K562 (cell line): ENCODE measurements around the gene MOCOS. TPM values are rescaled to one million over a fixed set of nuclear protein-coding genes. Genes with fewer than 3 reads are reported as not detected.

Source experiments
- ATAC-seq: fragments of 200-7000 bp; cut with Tn5 transposase; 3 replicates; pipeline ENCODE4 v1.9.1; 2020; ENCODE audit warnings: moderate library complexity
- BruUV-seq: library from RNA; stranded (reverse); fragments of 400-500 nt; replicated peaks from 2 replicates; lab custom pipeline; 2021; lab: Mats Ljungman, UMichigan
- CTCF ChIA-PET: fragments of 300-600 bp; formaldehyde crosslinking; extraction: SDS; loops from one replicate; lab custom pipeline; 2021; ENCODE audit warnings: low intra/inter-chr PET ratio; lab: Yijun Ruan, JAX
- POLR2A ChIA-PET: fragments of 300-600, 350-650 bp; sonication (Branson Sonifier 250); formaldehyde crosslinking; extraction: SDS; loops from one replicate; lab custom pipeline; 2021; ENCODE audit warnings: antibody characterized with exemption, inconsistent platforms; lab: Yijun Ruan, JAX
- DNase-seq, 4 experiments: peaks; one replicate each; pipeline versions ENCODE4 v3.0.0 to v3.0.0-alpha.2; 2011 to 2018; ENCODE audit warnings: low spot score in 3 of 4, mixed read lengths in 3 of 4; ENCODE audit errors: extremely low read depth in 1 of 4
- FAIRE-seq: peaks from 2 replicates; lab custom pipeline; 2011; peaks lifted over from hg19 to GRCh38; lab: Jason Lieb, UNC
- H2AFZ ChIP-seq: 2 replicates; pipeline ENCODE4 v1.6.0; 2011; ENCODE audit warnings: low read depth, low read length, control low read depth, inconsistent platforms
- H3K27ac ChIP-seq: fragments of 200-600 bp; 3 replicates; pipeline ENCODE4 v1.8.0; 2011; ENCODE audit warnings: low read depth, mild to moderate bottlenecking, control low read depth, inconsistent platforms, low read length, moderate library complexity, mixed read lengths; ENCODE audit errors: extremely low read depth
- H3K27me3 ChIP-seq, 2 experiments: fragments of 300-600 bp in 1 of 2; 2 replicates in 1 of 2; 3 replicates in 1 of 2; pipeline versions ENCODE4 v1.6.0 to v1.8.0; 2011; ENCODE audit warnings: inconsistent platforms in 2 of 2, low read length in 2 of 2, mild to moderate bottlenecking in 1 of 2, mixed read lengths in 1 of 2, moderate library complexity in 1 of 2; ENCODE audit not compliant: control insufficient read depth in 2 of 2, insufficient read depth in 2 of 2
- H3K36me3 ChIP-seq: fragments of 300-600 bp; 3 replicates; pipeline ENCODE4 v1.8.0; 2011; ENCODE audit warnings: mild to moderate bottlenecking, low read length, inconsistent platforms; ENCODE audit not compliant: control insufficient read depth, insufficient read depth
- H3K4me1 ChIP-seq, 2 experiments: fragments of 200-600 bp in 1 of 2; replicated peaks in 1 of 2; 2 replicates in 1 of 2; 3 replicates in 1 of 2; pipeline versions ENCODE4 v1.5.1 to v1.8.0; 2011; ENCODE audit warnings: inconsistent platforms in 2 of 2, low read length in 2 of 2, mild to moderate bottlenecking in 1 of 2, mixed read lengths in 1 of 2, moderate library complexity in 1 of 2; ENCODE audit not compliant: control insufficient read depth in 2 of 2, insufficient read depth in 2 of 2
- H3K4me2 ChIP-seq: 2 replicates; pipeline ENCODE4 v1.6.1; 2011; ENCODE audit warnings: low read length, control low read depth, inconsistent platforms, mixed read lengths; ENCODE audit not compliant: insufficient read depth
- H3K4me3 ChIP-seq: fragments of 200-600 bp; sonication (generic), shearing (Covaris generic); 2 replicates; pipeline ENCODE4 v1.5.1; 2016; ENCODE audit warnings: control low read depth, inconsistent platforms
- H3K79me2 ChIP-seq: fragments of 200-600 bp; 3 replicates; pipeline ENCODE4 v1.8.0; 2011; ENCODE audit warnings: low read length, inconsistent platforms; ENCODE audit not compliant: control insufficient read depth, insufficient read depth
- H3K9ac ChIP-seq, 2 experiments: 2 replicates each; pipeline versions ENCODE4 v1.6.0 to v1.6.1; 2011; ENCODE audit warnings: low read depth in 2 of 2, low read length in 2 of 2, control low read depth in 1 of 2, inconsistent platforms in 1 of 2, mild to moderate bottlenecking in 1 of 2, mixed read lengths in 1 of 2; ENCODE audit not compliant: insufficient read depth in 1 of 2
- H3K9me1 ChIP-seq: one replicate; pipeline ENCODE4 v1.6.0; 2011; ENCODE audit warnings: inconsistent platforms, mild to moderate bottlenecking, low read length, moderate library complexity; ENCODE audit not compliant: control insufficient read depth, insufficient read depth
- H3K9me3 ChIP-seq: replicated peaks from 2 replicates; pipeline ENCODE4 v1.5.1; 2011; ENCODE audit warnings: low read depth, low read length, inconsistent platforms; ENCODE audit not compliant: control insufficient read depth, insufficient read depth
- H4K20me1 ChIP-seq: replicated peaks from 2 replicates; pipeline ENCODE4 v1.6.1; 2011; ENCODE audit warnings: low read length, inconsistent platforms, mixed read lengths; ENCODE audit not compliant: control insufficient read depth, insufficient read depth
- CREM ChIP-seq: IDR thresholded peaks from 2 replicates; pipeline ENCODE4 v1.6.1; 2014; ENCODE audit warnings: antibody characterized with exemption, low read depth
- CTCFL ChIP-seq: IDR thresholded peaks from 2 replicates; pipeline ENCODE4 v1.6.1; 2011; ENCODE audit warnings: borderline replicate concordance, low read depth, mild to moderate bottlenecking, moderate library complexity, low read length; ENCODE audit not compliant: insufficient read depth, poor library complexity, severe bottlenecking
- ILK ChIP-seq: fragments of 450-650 bp; IDR thresholded peaks from 2 replicates; pipeline ENCODE4 v1.6.1; 2016; ENCODE audit warnings: missing genetic modification characterization, low read depth, mild to moderate bottlenecking, missing compliant biosample characterization, moderate library complexity, borderline replicate concordance
- LEF1 ChIP-seq: fragments of 450-650 bp; IDR thresholded peaks from 2 replicates; pipeline ENCODE4 v1.6.1; 2016; ENCODE audit warnings: mild to moderate bottlenecking
- MTA1 ChIP-seq: fragments of 450-650 bp; IDR thresholded peaks from 2 replicates; pipeline ENCODE4 v1.6.1; 2017; ENCODE audit warnings: borderline replicate concordance
- MTA2 ChIP-seq: fragments of 450-650 bp; IDR thresholded peaks from 2 replicates; pipeline ENCODE4 v1.6.1; 2016; ENCODE audit warnings: low read depth
- NR2C1 ChIP-seq, 2 experiments: fragments of 450-650 bp; IDR thresholded peaks; 2 replicates each; pipeline ENCODE4 v1.6.1; 2017; ENCODE audit warnings: mild to moderate bottlenecking in 2 of 2, antibody characterized with exemption in 1 of 2, inconsistent platforms in 1 of 2, missing compliant biosample characterization in 1 of 2, missing genetic modification characterization in 1 of 2
- RBM17 ChIP-seq: fragments of 200-400 bp; formaldehyde crosslinking; IDR thresholded peaks from 2 replicates; pipeline ENCODE4 v1.6.1; 2017; ENCODE audit warnings: low read depth, mild to moderate bottlenecking, low read length, borderline replicate concordance
- SMARCB1 ChIP-seq: IDR thresholded peaks from 2 replicates; pipeline ENCODE4 v1.6.1; 2011; ENCODE audit warnings: improper control_type of control experiment, low read depth; ENCODE audit not compliant: insufficient read length
- STAT5B ChIP-seq: fragments of 250-450 bp; sonication (Bioruptor Pico); IDR thresholded peaks from 2 replicates; pipeline ENCODE4 v1.8.0; 2021; ENCODE audit warnings: mild to moderate bottlenecking, inconsistent platforms
- ZNF143 ChIP-seq: sonication (generic); formaldehyde crosslinking; IDR thresholded peaks from 2 replicates; pipeline ENCODE4 v1.9.0; 2022; ENCODE audit warnings: mild to moderate bottlenecking, missing genetic modification reagents
- ZNF780A ChIP-seq: fragments of 250-450 bp; sonication (Bioruptor Pico); IDR thresholded peaks from 2 replicates; pipeline ENCODE4 v1.5.0; 2021; ENCODE audit warnings: mild to moderate bottlenecking
- WGBS: fragments of 100-300 bp; shearing (Covaris generic); methylation state at CpG from one replicate; pipeline ENCODE4 v1.1.6; 2016; ENCODE audit warnings: low coverage, mixed read lengths; ENCODE audit not compliant: insufficient coverage; ENCODE audit errors: missing lambda C conversion rate; 5-methylcytosine and 5-hydroxymethylcytosine counted together
- in situ Hi-C: fragments of 300-500 bp; cut with MboI; formaldehyde crosslinking; loops from 4 replicates; pipeline ENCODE4 v1.15.0; 2018; ENCODE audit warnings: inconsistent platforms, mixed read lengths
- intact Hi-C: fragments of 100-400 bp; cut with micrococcal nuclease; formaldehyde crosslinking; loops from 2 replicates; pipeline ENCODE4 v1.14.2; 2022
- polyA plus RNA-seq, 8 experiments: library from polyadenylated mRNA; depleted of rRNA in 4 of 8; stranded (reverse) in 5 of 8; unstranded in 3 of 8; fragments of >200 nt; fragmentation: Nextera tagmentation in 2 of 8; fragmentation: Illumina TruSeq in 1 of 8; extraction: Ambion mirVana in 2 of 8; extraction: Trizol in 1 of 8; gene quantifications; 2 replicates each; pipeline versions ENCODE4 v1.2.1 to v1.2.3, GENCODE V29; 2011 to 2014; ENCODE audit warnings: inconsistent platforms in 1 of 8, missing spikeins in 1 of 8
- total RNA-seq, 7 experiments: library from RNA; depleted of rRNA in 6 of 7; stranded (reverse); fragments of >200 nt in 6 of 7; fragmentation: Illumina TruSeq in 2 of 7; extraction: Trizol in 2 of 7; gene quantifications; 2 replicates each; pipeline versions ENCODE4 v1.2.1 to v1.2.3, GENCODE V29; 2011 to 2021; ENCODE audit warnings: low replicate concordance in 1 of 7
- TF ChIP-seq, protein P1 (sequence below): fragments of 250-450 bp; sonication (Bioruptor Pico); IDR thresholded peaks from 2 replicates; pipeline ENCODE4 v1.8.0; 2021; ENCODE audit warnings: mild to moderate bottlenecking, moderate library complexity

Gene MOCOS
- total and polyA plus RNA-seq, 9 of the 15 experiments (the other 6 are each of a cell fraction or from before 2014, with no cell fraction given): 4.5 to 12.4 (median 9.1) TPM

DNA sequence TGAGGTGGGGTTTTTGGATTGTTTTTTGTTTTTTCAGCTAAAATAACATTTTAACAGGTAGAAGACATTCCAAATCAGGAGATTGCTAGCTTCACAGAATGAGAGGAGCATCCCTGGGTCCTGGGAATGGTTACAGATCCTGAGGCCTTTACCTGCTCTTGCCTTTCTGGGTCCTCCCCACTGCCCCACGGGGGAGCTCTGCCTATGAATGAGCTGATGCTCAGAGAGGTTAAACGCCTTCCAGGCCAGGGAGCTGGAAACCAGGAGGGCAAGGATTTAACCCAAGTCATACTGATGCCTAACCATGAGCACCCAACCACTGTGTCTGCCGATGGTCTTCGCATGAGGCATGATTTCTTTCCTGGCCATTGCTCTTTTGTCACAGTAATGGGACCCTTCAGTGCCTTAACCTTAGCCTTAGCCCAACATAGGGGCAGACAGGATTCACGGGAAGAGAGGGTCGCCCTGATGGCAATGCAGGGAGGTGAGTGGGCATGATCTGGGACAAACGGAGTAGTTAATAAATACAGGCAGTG, 16.1 kb downstream of the MOCOS start:
- ChIA-PET CTCF (no interaction called here), POLR2A (interaction anchor here (0.6 to 1.2 kb wide), 2 partner anchors 9 to 212 kb away, joined by 3 to 5 read pairs; no protein-coding TSS in a partner anchor)
- H3K4me2 ChIP-seq: no peak overlapping the region
- peaks cover 13% of the 10 kb centered on the region for H3K36me3 ChIP-seq
- no peak overlapping the region for H3K4me3 ChIP-seq
- peaks cover 8% of the 10 kb centered on the region; the same call in 1 of the 2 replicates for H4K20me1 ChIP-seq
- FAIRE-seq (no peak), DNase-seq (no peak), ATAC-seq (no peak)
- BruUV-seq: no TSS peak
- no peaks in the 10 kb centered on the region for H3K9me3 ChIP-seq
- no peak overlapping the region for H3K9ac ChIP-seq
- H2AFZ ChIP-seq: no peak overlapping the region
- peaks cover 15 to 17% of the 10 kb centered on the region in 2 experiments; a peak in 4 of 5 replicates for H3K4me1 ChIP-seq
- H3K27me3 ChIP-seq: no peaks in the 10 kb centered on the region
- 57% methylated on average over 7 of the region's 7 CpGs for WGBS
- peaks cover 7% of the 10 kb centered on the region for H3K9me1 ChIP-seq
- intact Hi-C loops: no loop called here
- in situ Hi-C loops: no loop called here
- no peak for TF ChIP-seq ZNF780A
- no peak for TF ChIP-seq STAT5B (CRISPR knock-in tag)
- no peak for TF ChIP-seq RBM17
- no peaks in the 10 kb centered on the region for H3K79me2 ChIP-seq
- H3K27ac ChIP-seq: no peak overlapping the region

- H2AFZ ChIP-seq: no peak overlapping the region
- no peak overlapping the region for H3K4me3 ChIP-seq
- peaks cover 17% of the 10 kb centered on the region for H3K36me3 ChIP-seq
- CTCF ChIA-PET: no interaction called here
- peaks cover 7 to 9% of the 10 kb centered on the region in 2 experiments; a peak in 4 of 5 replicates for H3K4me1 ChIP-seq
- intact Hi-C loops: no loop called here
- no peak for ATAC-seq
- no peaks in the 10 kb centered on the region for H3K27me3 ChIP-seq
- no peak overlapping the region for H3K9ac ChIP-seq
- H3K27ac ChIP-seq: no peak overlapping the region; the same call in 2 of the 3 replicates
- BruUV-seq: no TSS peak
- H3K9me1 ChIP-seq: peaks cover 3% of the 10 kb centered on the region
- DNase-seq: no peak
- no peak overlapping the region for H3K4me2 ChIP-seq
- no peaks in the 10 kb centered on the region for H3K9me3 ChIP-seq
- POLR2A ChIA-PET: no interaction called here
- H4K20me1 ChIP-seq: peaks cover 2% of the 10 kb centered on the region; the same call in 1 of the 2 replicates
- in situ Hi-C loops: no loop called here
- H3K79me2 ChIP-seq: no peaks in the 10 kb centered on the region
- no peak for FAIRE-seq
- 66% methylated on average over 4 of the region's 4 CpGs for WGBS
- TF ChIP-seq, protein P1, sequence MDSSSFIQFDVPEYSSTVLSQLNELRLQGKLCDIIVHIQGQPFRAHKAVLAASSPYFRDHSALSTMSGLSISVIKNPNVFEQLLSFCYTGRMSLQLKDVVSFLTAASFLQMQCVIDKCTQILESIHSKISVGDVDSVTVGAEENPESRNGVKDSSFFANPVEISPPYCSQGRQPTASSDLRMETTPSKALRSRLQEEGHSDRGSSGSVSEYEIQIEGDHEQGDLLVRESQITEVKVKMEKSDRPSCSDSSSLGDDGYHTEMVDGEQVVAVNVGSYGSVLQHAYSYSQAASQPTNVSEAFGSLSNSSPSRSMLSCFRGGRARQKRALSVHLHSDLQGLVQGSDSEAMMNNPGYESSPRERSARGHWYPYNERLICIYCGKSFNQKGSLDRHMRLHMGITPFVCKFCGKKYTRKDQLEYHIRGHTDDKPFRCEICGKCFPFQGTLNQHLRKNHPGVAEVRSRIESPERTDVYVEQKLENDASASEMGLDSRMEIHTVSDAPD (CRISPR knock-in tag): no peak
- TF ChIP-seq MTA1 (no peak), MTA2 (no peak), SMARCB1 (no peak), ILK (no peak), ZNF143 (CRISPR knock-in tag) (no peak), LEF1 (no peak), CTCFL (no peak), CREM (no peak), NR2C1 (IDR thresholded peaks at IDR 0.05) (no peak), NR2C1 (tag; IDR thresholded peaks at IDR 0.05) (no peak)
Observed at GRCh38 chr18:36205166-36205565, 17.9 kb downstream of the MOCOS start.
